NK-92 (cell line): ENCODE data around the gene FAM136A.
A peak's percentile ranks its signal among the peaks of the same experiment; 100 is the strongest.
"Not testable (repeated sequence)": the region's sequence is repeated elsewhere in the genome, so short reads cannot be mapped to it uniquely, and the experiment has no call there.

ENCODE experiments used
- DNase-seq: peaks from one replicate; lab custom pipeline; 2025; ENCODE audit not compliant: unreplicated experiment; lab: John Stamatoyannopoulos, UW

FAM136A gene

DNA sequence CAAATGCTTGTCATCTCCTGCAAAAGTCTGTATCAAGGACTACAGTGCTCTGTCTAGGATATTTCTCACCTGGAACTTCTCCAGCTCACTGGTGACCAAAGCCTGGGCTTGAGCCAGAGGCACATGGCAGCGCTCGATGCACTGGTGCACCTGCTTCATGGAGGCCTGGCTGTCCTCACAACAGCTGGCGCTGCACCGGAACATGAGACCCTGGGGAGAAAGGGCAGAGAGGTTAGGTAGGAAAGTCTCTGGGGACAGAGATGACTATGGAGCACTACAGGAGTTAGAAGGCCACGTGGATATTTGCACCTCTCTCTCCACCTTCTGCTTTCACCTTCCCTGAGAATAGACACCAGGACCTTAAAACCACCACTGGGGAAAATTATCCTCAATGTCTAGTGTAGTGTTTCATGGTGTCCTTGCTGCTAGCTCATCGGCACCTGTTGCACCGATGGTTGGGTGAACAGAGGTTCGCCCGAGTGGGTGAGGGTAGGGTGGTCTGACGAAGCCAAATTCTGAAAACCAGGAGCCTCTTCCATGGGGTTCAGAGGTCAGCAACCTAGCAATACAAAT lies 1.0 kb downstream of the FAM136A start:
- no peak for DNase-seq

DNA sequence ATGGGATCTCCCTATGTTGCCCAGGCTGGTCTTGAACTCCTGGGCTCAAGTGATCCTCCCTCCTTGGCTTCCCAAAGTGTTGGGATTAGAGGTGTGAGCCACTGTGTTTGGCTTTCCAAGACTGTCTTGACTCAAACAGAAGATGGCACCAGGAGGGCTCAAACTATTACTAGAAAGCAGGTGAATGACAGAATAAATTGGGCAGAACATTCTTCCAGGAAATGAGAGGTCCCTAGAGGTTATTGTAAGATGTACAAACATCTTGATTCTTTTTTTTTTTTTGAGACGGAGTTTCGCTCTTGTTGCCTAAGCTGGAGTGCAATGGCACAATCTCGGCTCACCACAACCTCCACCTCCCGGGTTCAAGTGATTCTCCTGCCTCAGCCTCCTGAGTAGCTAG lies 4.0 kb downstream of the FAM136A start:
- not testable (repeated sequence) for DNase-seq

- DNase-seq, result no peak
Measured at GRCh38 chr2:70283500-70284191, 18.2 kb downstream of the FAM136A start.

DNA sequence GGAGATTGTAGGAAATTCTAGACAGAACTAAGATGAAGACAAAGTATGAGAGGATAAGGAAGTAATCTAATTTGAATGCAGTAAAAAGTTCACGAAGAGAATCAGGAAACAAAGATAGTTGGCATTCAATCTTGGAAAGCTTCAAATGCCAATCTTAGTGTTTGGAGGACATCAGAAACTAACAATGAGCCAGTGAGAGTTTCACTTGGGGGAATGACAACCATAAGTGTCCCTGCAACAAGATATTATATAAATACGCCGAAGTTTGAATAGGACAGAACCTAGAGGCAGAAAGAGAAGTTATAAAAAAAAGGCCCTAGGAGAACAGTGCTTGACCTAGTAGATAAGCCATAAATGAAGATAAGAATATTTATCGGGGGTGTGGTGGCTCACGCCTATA lies 19.4 kb downstream of the FAM136A start:
- DNase-seq, result no peak

GRCh38 chr2:70280242-70280798 lies 21.5 kb downstream of the FAM136A start:
- DNase-seq, result no peak

DNA sequence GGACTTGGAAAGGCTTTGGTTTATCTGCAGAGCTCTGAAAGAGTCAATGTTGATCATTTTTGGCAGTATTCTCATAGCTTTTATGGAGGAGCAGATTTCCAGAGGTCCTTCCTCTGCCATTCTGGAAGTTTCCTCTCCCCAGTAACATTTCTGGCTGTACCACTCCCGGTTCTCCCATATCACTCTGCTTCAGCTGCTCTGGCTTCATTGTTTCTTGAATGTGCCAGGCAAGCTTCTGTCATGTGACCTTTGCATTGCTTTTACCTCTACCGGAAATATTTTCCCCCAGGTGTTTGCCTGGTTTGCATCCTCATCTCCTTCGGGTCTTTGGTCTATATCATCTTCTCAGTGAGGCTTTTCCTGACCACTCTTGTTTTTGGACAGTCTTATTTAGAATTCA lies 31.5 kb downstream of the FAM136A start:
- DNase-seq, result no peak

GRCh38 chr2:70269422-70270302 lies 32.2 kb downstream of the FAM136A start:
- not testable (repeated sequence) for DNase-seq

GRCh38 chr2:70266925-70267324 lies 34.9 kb downstream of the FAM136A start:
- DNase-seq, result not testable (repeated sequence)

DNA sequence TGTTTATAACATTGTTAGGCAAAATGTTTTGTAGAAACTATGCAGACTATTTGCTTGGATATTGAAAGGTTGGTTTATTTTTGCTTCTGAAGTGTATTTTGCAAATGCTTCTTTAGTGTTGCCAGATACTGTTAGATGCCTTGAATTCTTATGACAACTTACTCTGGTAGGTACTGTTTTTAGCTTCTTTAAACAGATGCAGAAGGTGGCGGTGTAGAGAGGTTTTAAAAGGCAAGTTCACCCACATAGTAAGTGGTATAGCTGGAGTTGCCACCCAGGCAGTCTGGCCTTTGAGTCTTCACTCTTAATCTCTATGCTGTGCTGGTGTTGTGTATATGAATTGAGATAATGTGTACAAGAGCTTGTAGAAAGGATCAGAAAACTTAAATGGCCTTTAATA lies 40.4 kb downstream of the FAM136A start:
- no peak for DNase-seq

DNA sequence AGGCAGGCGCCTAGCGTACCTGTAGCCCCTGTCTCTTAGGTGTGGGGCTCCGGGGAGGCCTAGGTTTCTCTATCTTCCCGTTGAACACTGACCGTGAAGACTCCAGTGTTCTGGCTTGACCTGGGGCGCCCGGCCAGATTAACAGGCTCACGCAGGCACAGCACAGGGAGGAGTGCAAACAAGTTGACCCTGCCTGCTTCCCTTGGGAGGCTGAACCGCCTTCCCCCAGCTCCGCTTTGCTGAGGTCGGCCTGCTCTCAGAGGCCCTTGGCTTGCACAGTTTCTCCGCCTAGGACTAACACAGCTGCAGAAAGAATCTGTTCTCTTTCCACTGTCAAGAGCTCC lies 43.4 kb downstream of the FAM136A start:
- DNase-seq, result no peak

GRCh38 chr2:70255637-70256314 lies 46.1 kb downstream of the FAM136A start:
- DNase-seq, result no peak

DNA sequence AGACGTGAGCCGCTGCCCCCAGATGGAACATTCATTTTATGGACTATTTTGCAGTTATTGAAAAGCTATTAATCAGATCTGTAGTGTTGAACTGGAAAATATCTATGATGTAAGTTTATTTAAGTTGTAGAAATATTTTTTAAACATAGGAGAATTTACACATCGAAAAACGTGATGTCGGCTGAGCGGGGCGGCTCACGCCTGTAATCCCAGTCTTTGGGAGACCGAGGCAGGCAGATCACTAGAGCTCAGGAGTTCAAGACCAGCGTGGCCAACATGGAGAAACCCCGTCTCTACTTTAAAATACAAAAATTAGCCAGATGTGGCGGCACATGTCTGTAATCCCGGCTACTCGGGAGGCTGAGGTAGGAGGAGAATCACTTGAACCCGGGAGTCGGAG lies 51.4 kb downstream of the FAM136A start:
- DNase-seq, result no peak

- peak; percentile 85 for DNase-seq
Measured at GRCh38 chr2:70248181-70248847, 53.6 kb downstream of the FAM136A start, which contains the start of gene TIA1. Gene TIA1, minus strand, starts transcription at chr2:70248628. Its CDS starts 198 bp downstream, at chr2:70248430.

- DNase-seq, result no peak
Measured at GRCh38 chr2:70247364-70248180, 54.3 kb downstream of the FAM136A start.
